Muscle of leg (tissue), 11 donors: ENCODE measurements around the gene SLC7A10. TPM values are rescaled to one million over a fixed set of nuclear protein-coding genes. Genes with fewer than 3 reads are reported as not detected.

ENCODE experiments used
- DNase-seq: peaks from one replicate; pipeline ENCODE4 v3.0.0; 2013
- H3K27ac ChIP-seq: one replicate; pipeline ENCODE4 v1.5.1; 2013; ENCODE audit warnings: mild to moderate bottlenecking, low read length, control low read depth
- H3K27me3 ChIP-seq: one replicate; pipeline ENCODE4 v1.6.1; 2013; ENCODE audit warnings: low read length; ENCODE audit not compliant: control insufficient read depth, insufficient read depth
- H3K36me3 ChIP-seq: one replicate; pipeline ENCODE4 v1.6.1; 2013; ENCODE audit warnings: low read length; ENCODE audit not compliant: control insufficient read depth, insufficient read depth
- H3K4me1 ChIP-seq: one replicate; pipeline ENCODE4 v1.6.1; 2013; ENCODE audit warnings: low read length; ENCODE audit not compliant: control insufficient read depth, insufficient read depth
- H3K4me3 ChIP-seq: one replicate; pipeline ENCODE4 v1.5.1; 2013; ENCODE audit warnings: low read length, control low read depth
- H3K9me3 ChIP-seq: replicated peaks from 2 replicates; pipeline ENCODE4 v1.6.1; 2013; ENCODE audit warnings: low read depth, low read length; ENCODE audit not compliant: control insufficient read depth
- WGBS: methylation state at CpG from one replicate; pipeline ENCODE4 v1.1.5; 2013; ENCODE audit warnings: missing lambda C conversion rate; ENCODE audit not compliant: insufficient coverage; 5-methylcytosine and 5-hydroxymethylcytosine counted together
- polyA plus RNA-seq, 8 donors: library from polyadenylated mRNA; unstranded; fragments of 120-200 nt; gene quantifications; one replicate each; pipeline versions ENCODE4 v1.2.1 to v1.2.3, GENCODE V29; 2013; ENCODE audit warnings: inconsistent platforms in 1 of 8, low replicate concordance in 1 of 8; ENCODE audit not compliant: insufficient read length in 8 of 8, insufficient read depth in 1 of 8
- total RNA-seq: library from RNA; stranded (reverse); fragments of 120-200 nt; gene quantifications from one replicate; pipeline ENCODE4 v1.2.4, GENCODE V29; 2013

The SLC7A10 gene
- total and polyA plus RNA-seq, 9 donors: 4.7 to 12.2 (median 9.8) TPM

GRCh38 chr19:33267706-33268105 lies 42.1 kb upstream of the SLC7A10 start:
- H3K36me3 ChIP-seq: no peaks in the 10 kb centered on the region
- no peak overlapping the region for H3K4me3 ChIP-seq

GRCh38 chr19:33266974-33267484 lies 41.4 kb upstream of the SLC7A10 start:
- peaks cover 11% of the 10 kb centered on the region for H3K4me1 ChIP-seq
- WGBS: 70% methylated on average over 5 of the region's 20 CpGs
- no peaks in the 10 kb centered on the region for H3K27me3 ChIP-seq
- no peaks in the 10 kb centered on the region for H3K9me3 ChIP-seq
- no peaks in the 10 kb centered on the region for H3K36me3 ChIP-seq
- no peak for DNase-seq
- no peak overlapping the region for H3K27ac ChIP-seq
- no peak overlapping the region for H3K4me3 ChIP-seq

More at GRCh38 chr19:33267706-33268105, 42.1 kb upstream of the SLC7A10 start:
- WGBS: 68% methylated on average over 14 of the region's 14 CpGs
- Histone ChIP-seq H3K4me1 (peaks cover 11% of the 10 kb centered on the region), H3K9me3 (no peaks in the 10 kb centered on the region), H3K27ac (no peak overlapping the region), H3K27me3 (no peaks in the 10 kb centered on the region)
- no peak for DNase-seq

DNA sequence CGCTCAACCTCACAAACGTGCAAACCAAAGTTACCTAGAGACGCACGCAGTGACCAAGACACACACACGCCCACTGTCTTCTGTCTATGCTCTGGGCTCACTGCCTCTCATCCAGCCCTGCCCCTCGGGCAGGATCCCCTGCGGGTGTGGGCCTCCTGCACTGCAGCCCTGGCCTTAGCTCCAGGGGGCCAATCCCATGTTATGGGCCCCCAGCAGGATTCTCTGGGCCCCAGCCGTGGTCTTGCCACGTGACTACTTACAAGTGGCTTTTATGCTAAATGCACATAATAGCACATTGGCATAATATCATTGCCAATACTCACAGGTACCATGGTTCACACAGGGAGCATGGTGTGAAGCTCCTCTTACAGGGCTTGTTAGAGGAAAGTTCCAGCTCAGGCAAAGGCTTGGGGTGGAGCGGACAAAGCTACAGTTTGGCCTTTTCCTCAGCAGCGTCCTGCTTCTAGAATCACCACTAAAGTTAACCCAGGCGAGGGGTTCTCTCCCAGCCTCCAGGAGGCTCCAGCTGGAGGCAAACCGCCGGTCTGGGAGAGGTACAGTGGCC lies 39.3 kb upstream of the SLC7A10 start:
- DNase-seq: no peak
- no peaks in the 10 kb centered on the region for H3K36me3 ChIP-seq
- no peak overlapping the region for H3K4me3 ChIP-seq
- 76% methylated on average over 13 of the region's 14 CpGs for WGBS
- no peak overlapping the region for H3K27ac ChIP-seq
- H3K4me1 ChIP-seq: peaks cover 13% of the 10 kb centered on the region
- H3K27me3 ChIP-seq: no peaks in the 10 kb centered on the region
- H3K9me3 ChIP-seq: no peaks in the 10 kb centered on the region

DNA sequence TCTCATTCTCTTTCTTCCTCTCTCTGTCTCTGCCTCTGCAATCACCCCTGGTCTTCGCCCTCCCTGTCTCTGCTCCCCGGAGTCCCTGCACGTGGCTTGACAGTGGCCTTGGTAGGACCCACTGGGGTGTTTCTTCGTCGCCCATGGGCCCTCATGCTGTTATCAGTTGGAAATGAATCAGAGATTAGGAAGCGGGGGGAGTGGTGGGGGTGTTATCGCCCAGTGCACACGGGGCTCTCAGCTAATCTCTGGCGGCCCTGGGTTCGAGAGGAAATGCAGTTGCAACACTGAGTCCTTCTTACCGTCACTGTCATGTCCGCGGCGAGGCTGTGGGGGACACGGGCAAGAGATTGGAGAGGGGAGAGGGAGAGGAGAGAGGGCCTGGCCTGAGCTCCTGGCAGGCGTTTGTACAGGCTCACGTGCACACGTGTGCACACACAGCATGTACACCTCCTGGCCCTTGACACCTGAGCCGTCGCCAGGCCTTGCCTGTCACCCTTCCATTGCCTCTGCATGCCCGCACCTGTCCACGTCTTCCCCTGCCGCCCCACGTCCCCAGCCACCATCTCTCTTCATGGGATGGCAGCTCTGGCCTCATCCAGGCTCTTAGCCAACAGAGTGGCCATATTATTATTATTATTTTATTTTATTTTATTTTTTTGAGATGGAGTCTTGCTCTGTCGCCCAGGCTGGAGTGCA lies 37.8 kb upstream of the SLC7A10 start:
- 78% methylated on average over 18 of the region's 25 CpGs for WGBS
- Histone ChIP-seq H3K27me3 (no peaks in the 10 kb centered on the region), H3K4me1 (peaks cover 12% of the 10 kb centered on the region), H3K9me3 (no peaks in the 10 kb centered on the region), H3K27ac (no peak overlapping the region), H3K36me3 (no peaks in the 10 kb centered on the region), H3K4me3 (no peak overlapping the region)
- no peak for DNase-seq

DNA sequence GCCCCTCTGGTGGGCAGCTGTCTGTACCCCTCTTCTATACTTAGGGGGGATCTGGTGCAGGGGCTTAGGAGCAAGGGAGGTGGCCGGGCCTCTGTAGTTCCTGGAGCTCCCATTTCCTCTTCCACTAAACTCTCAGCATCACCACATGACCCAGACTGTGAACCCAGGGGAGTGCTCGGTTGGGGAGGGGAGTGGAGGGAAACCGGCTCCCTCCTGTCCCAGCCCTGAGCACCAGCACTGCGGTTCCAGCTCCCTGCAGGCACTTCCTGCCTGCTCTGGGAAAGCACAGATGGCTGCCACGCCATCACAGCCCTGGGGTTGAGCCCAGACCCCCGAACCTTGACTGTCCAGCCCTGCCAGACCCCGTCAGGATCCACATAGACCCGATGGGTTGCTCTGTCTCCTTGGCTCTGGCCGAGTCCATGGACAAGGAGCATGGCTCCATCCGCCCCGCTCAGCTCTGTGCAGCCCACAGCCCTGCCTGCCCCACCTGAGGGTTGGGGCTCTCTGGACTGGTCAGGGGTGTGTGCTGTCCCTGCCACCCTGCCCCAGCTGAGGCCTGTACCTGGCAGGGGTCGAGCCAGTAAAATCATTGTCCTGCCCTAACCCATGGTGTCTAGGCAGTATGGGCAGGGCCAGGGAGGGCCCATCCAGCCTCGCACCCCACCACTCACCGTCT lies 36.0 kb upstream of the SLC7A10 start:
- WGBS: 59% methylated on average over 11 of the region's 14 CpGs
- Histone ChIP-seq H3K4me3 (no peak overlapping the region), H3K27ac (no peak overlapping the region), H3K27me3 (no peaks in the 10 kb centered on the region), H3K36me3 (no peaks in the 10 kb centered on the region), H3K9me3 (no peaks in the 10 kb centered on the region), H3K4me1 (peaks cover 5% of the 10 kb centered on the region)
- DNase-seq: peak; percentile 59

GRCh38 chr19:33260628-33261418 lies 35.2 kb upstream of the SLC7A10 start:
- H3K4me3 ChIP-seq: no peak overlapping the region
- H3K9me3 ChIP-seq: no peaks in the 10 kb centered on the region
- no peaks in the 10 kb centered on the region for H3K36me3 ChIP-seq
- DNase-seq: peak; percentile 45
- no peak overlapping the region for H3K27ac ChIP-seq
- peaks cover 5% of the 10 kb centered on the region for H3K4me1 ChIP-seq
- H3K27me3 ChIP-seq: no peaks in the 10 kb centered on the region
- WGBS: 65% methylated on average over 20 of the region's 24 CpGs

- Histone ChIP-seq H3K27ac (no peak overlapping the region), H3K36me3 (no peaks in the 10 kb centered on the region), H3K4me1 (peaks cover 5% of the 10 kb centered on the region), H3K27me3 (no peaks in the 10 kb centered on the region), H3K9me3 (no peaks in the 10 kb centered on the region), H3K4me3 (no peak overlapping the region)
- WGBS: 66% methylated on average over 6 of the region's 6 CpGs
- no peak for DNase-seq
Measured at GRCh38 chr19:33259539-33259938, 33.9 kb upstream of the SLC7A10 start.

DNA sequence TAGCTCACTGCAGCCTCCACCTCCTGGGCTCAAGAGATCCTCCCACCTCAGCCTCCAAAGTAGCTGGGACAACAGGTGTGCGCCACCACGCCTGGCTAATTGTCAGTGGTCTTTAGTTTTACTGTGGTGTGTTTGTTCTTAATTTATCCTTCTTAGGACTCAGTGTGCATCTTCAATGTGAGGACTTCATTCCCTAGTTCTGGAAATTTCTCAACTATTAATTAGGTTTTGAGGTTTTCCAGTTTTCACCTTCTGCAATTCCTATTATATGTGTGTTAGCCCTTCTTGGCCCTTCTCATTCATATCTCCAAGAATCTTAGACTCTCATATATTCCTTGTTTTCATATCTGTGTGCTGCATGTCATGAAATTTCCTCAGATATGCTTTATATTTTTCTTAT lies 32.2 kb upstream of the SLC7A10 start:
- Histone ChIP-seq H3K4me1 (peaks cover 5% of the 10 kb centered on the region), H3K27ac (no peak overlapping the region), H3K27me3 (no peaks in the 10 kb centered on the region), H3K36me3 (no peaks in the 10 kb centered on the region), H3K9me3 (no peaks in the 10 kb centered on the region), H3K4me3 (no peak overlapping the region)
- no CpG with 5 or more reads among the region's 2 CpGs for WGBS
- no peak for DNase-seq

GRCh38 chr19:33256261-33256660 lies 30.6 kb upstream of the SLC7A10 start:
- Histone ChIP-seq H3K27me3 (no peaks in the 10 kb centered on the region), H3K4me3 (no peak overlapping the region)
- WGBS: 61% methylated on average over 2 of the region's 7 CpGs

GRCh38 chr19:33255781-33256180 lies 30.1 kb upstream of the SLC7A10 start:
- no peak overlapping the region for H3K4me3 ChIP-seq
- H3K36me3 ChIP-seq: no peaks in the 10 kb centered on the region
- 87% methylated on average over 6 of the region's 7 CpGs for WGBS
- H3K27ac ChIP-seq: no peak overlapping the region
- no peaks in the 10 kb centered on the region for H3K4me1 ChIP-seq
- no peaks in the 10 kb centered on the region for H3K9me3 ChIP-seq
- H3K27me3 ChIP-seq: no peaks in the 10 kb centered on the region
- no peak for DNase-seq

More at GRCh38 chr19:33256261-33256660, 30.6 kb upstream of the SLC7A10 start:
- no peak for DNase-seq
- H3K36me3 ChIP-seq: no peaks in the 10 kb centered on the region
- H3K9me3 ChIP-seq: no peaks in the 10 kb centered on the region
- peaks cover 2% of the 10 kb centered on the region for H3K4me1 ChIP-seq
- H3K27ac ChIP-seq: no peak overlapping the region
